Measurements from ENCODE around the gene NCOA7. TPM values are rescaled to one million over a fixed set of nuclear protein-coding genes. Genes with fewer than 3 reads are reported as not detected.

NCOA7 gene
- total and polyA plus RNA-seq, 2 of the 8 experiments (the other 6 are each of a cell fraction or from before 2014, with no cell fraction given), result 2.6 to 10.7 TPM

GRCh38 chr6:125764121-125764671, 26.6 kb upstream of the NCOA7 start (continued):
- no peak for TF ChIP-seq CHD7 (IDR thresholded peaks at IDR 0.05; ENCODE audit: insufficient replicate concordance, low read length)
- no peak for TF ChIP-seq BCL11A (IDR thresholded peaks at IDR 0.05; ENCODE audit: low read depth in 2 of 2, low read length in 2 of 2)
- TF ChIP-seq FOSL1 (IDR thresholded peaks at IDR 0.05; ENCODE audit: insufficient read depth, low read depth, low read length), result no peak
